Measurements from ENCODE around the gene OXLD1. TPM values are rescaled to one million over a fixed set of nuclear protein-coding genes. Genes with fewer than 3 reads are reported as not detected.

Gene OXLD1
- total RNA-seq, 8 experiments from 2014 or later, result 20.2 to 85.8 (median 33.6) TPM

- Histone ChIP-seq H3K4me3 (no peak overlapping the region), H3K4me1 (replicated peaks in 1 of 2) (peaks cover 0 to 2% of the 10 kb centered on the region in 2 donors), H3K27ac (no peak overlapping the region)
- peak in 2 of 8 experiments; percentile 6 to 7 for ATAC-seq (replicated peaks in 6 of 8)
- whole genome bisulfite sequencing, 10 experiments, result 90 to 100% (median 97%) methylated on average over 1 to 7 of the region's 40 CpGs; no CpG with 5 or more reads in 4 of the 10 experiments
- in situ Hi-C loops (cut with MboI; ENCODE audit: low pct_unique_long_range_greater_than_20kb in 2 of 9, low sequenced_read_pairs in 9 of 9, unreplicated experiment in 9 of 9), result no loop called here
These were observed 30.0 kb upstream of the OXLD1 start for GRCh38 chr17:81696218-81696941.

- in situ Hi-C loops (cut with MboI; ENCODE audit: low pct_unique_long_range_greater_than_20kb in 2 of 9, low sequenced_read_pairs in 9 of 9, unreplicated experiment in 9 of 9), result no loop called here
- Histone ChIP-seq H3K4me1 (replicated peaks in 1 of 2) (no peaks in the 10 kb centered on the region), H3K27ac (no peak overlapping the region), H3K4me3 (no peak overlapping the region)
- 80 to 93% methylated on average over 3 of the region's 22 CpGs; no CpG with 5 or more reads in 8 of the 10 experiments for WGBS, 10 experiments
- ATAC-seq (replicated peaks in 6 of 8), result peak in 3 of 8 experiments; percentile 6 to 12 (median 10)
These were observed 29.4 kb upstream of the OXLD1 start for GRCh38 chr17:81695801-81696200.

GRCh38 chr17:81695211-81695610 lies 28.8 kb upstream of the OXLD1 start:
- in situ Hi-C loops (cut with MboI; ENCODE audit: low pct_unique_long_range_greater_than_20kb in 2 of 9, low sequenced_read_pairs in 9 of 9, unreplicated experiment in 9 of 9), result no loop called here
- Histone ChIP-seq H3K27ac (no peak overlapping the region), H3K4me1 (replicated peaks in 1 of 2) (no peaks in the 10 kb centered on the region), H3K4me3 (no peak overlapping the region)
- peak in 7 of 8 experiments; percentile 2 to 86 (median 12) for ATAC-seq (replicated peaks in 6 of 8)
- WGBS, 10 experiments, result 67 to 100% (median 90%) methylated on average over 2 to 5 of the region's 6 CpGs; no CpG with 5 or more reads in 7 of the 10 experiments

GRCh38 chr17:81694810-81695209 lies 28.4 kb upstream of the OXLD1 start:
- 79 to 95% (median 86%) methylated on average over 1 to 12 of the region's 19 CpGs; no CpG with 5 or more reads in 6 of the 10 experiments for WGBS, 10 experiments
- Histone ChIP-seq H3K4me1 (replicated peaks in 1 of 2) (no peaks in the 10 kb centered on the region), H3K4me3 (no peak overlapping the region), H3K27ac (no peak overlapping the region)
- ATAC-seq (replicated peaks in 6 of 8), result peak in 3 of 8 experiments; percentile 3 to 8 (median 6)
- in situ Hi-C loops (cut with MboI; ENCODE audit: low pct_unique_long_range_greater_than_20kb in 2 of 9, low sequenced_read_pairs in 9 of 9, unreplicated experiment in 9 of 9), result no loop called here

DNA sequence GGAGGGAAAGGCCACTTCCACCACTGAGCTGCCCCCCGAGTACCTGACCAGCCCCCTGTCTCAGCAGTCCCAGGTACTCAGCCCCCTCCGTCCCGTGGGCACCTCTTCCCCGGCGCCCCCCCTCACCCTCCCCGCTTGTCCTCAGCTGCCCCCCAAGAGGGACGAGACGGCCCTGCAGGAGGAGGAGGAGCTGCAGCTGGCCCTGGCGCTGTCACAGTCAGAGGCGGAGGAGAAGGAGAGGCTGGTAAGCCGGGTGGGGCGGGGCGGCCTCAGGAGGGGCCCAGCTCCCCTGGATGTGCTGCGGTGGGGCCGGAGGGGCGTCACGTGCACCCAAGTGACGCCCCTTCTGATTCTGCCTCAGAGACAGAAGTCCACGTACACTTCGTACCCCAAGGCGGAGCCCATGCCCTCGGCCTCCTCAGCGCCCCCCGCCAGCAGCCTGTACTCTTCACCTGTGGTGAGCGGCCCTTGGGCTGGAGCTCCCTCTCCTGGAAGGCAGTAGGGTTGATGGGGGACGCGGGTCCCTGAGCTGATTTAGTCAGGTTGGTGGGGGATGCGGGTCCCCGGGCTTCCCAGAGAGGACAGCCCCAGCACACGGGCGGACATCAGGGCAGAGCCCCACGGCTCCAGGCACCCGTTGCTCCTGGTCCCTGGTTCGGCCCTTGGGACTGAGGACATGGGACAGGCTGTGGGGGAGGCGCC lies 27.3 kb upstream of the OXLD1 start:
- WGBS, 10 experiments, result 88% methylated on average over 5 of the region's 35 CpGs; no CpG with 5 or more reads in 9 of the 10 experiments
- in situ Hi-C loops (cut with MboI; ENCODE audit: low pct_unique_long_range_greater_than_20kb in 2 of 9, low sequenced_read_pairs in 9 of 9, unreplicated experiment in 9 of 9), result no loop called here
- Histone ChIP-seq H3K27ac (no peak overlapping the region), H3K4me1 (replicated peaks in 1 of 2) (no peaks in the 10 kb centered on the region), H3K4me3 (no peak overlapping the region)
- peak in 2 of 8 experiments; percentile 2 to 8 for ATAC-seq (replicated peaks in 6 of 8)

DNA sequence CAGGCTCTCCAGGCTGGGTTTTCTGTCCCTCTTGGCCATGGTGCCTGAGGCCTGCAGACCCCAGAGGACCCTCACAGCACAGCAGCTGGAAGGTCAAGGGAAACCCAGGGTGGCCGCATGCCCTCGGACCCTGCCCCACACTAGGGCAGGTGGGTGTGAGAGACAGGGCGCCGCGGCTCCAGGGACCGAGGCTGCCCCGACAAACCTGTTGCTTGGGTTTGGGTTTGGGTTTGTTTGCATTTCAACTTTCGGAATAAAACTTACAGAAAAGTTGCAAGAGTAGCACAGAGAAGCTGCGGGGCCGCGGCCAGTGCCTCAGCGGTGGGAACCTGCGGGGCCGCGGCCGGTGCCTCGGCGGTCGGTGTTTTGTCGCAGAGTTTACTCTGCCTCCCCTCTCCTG lies 25.2 kb upstream of the OXLD1 start:
- H3K27ac ChIP-seq, result no peak overlapping the region
- ATAC-seq (replicated peaks in 6 of 8), result no peak
- in situ Hi-C loops (cut with MboI; ENCODE audit: low pct_unique_long_range_greater_than_20kb in 2 of 9, low sequenced_read_pairs in 9 of 9, unreplicated experiment in 9 of 9), result no loop called here
- H3K4me3 ChIP-seq, result no peak overlapping the region
- no peaks in the 10 kb centered on the region for H3K4me1 ChIP-seq (replicated peaks in 1 of 2)
- 90 to 100% (median 94%) methylated on average over 2 to 8 of the region's 20 CpGs; no CpG with 5 or more reads in 6 of the 10 experiments for WGBS, 10 experiments

GRCh38 chr17:81691196-81691595 lies 24.8 kb upstream of the OXLD1 start:
- WGBS, 10 experiments, result 89 to 100% (median 94%) methylated on average over 1 to 13 of the region's 18 CpGs; no CpG with 5 or more reads in 5 of the 10 experiments

GRCh38 chr17:81690549-81690948 lies 24.1 kb upstream of the OXLD1 start:
- WGBS, 10 experiments, result 70 to 100% (median 91%) methylated on average over 1 to 6 of the region's 17 CpGs; no CpG with 5 or more reads in 6 of the 10 experiments
- Histone ChIP-seq H3K4me1 (replicated peaks in 1 of 2) (no peaks in the 10 kb centered on the region), H3K4me3 (no peak overlapping the region), H3K27ac (no peak overlapping the region)
- in situ Hi-C loops (cut with MboI; ENCODE audit: low pct_unique_long_range_greater_than_20kb in 2 of 9, low sequenced_read_pairs in 9 of 9, unreplicated experiment in 9 of 9), result no loop called here
- ATAC-seq (replicated peaks in 6 of 8), result no peak

More at GRCh38 chr17:81691196-81691595, 24.8 kb upstream of the OXLD1 start:
- in situ Hi-C loops (cut with MboI; ENCODE audit: low pct_unique_long_range_greater_than_20kb in 2 of 9, low sequenced_read_pairs in 9 of 9, unreplicated experiment in 9 of 9), result no loop called here
- ATAC-seq (replicated peaks in 6 of 8), result no peak
- H3K4me3 ChIP-seq, result no peak overlapping the region
- H3K4me1 ChIP-seq (replicated peaks in 1 of 2), result no peaks in the 10 kb centered on the region
- H3K27ac ChIP-seq, result no peak overlapping the region

GRCh38 chr17:81690066-81690465 lies 23.7 kb upstream of the OXLD1 start:
- in situ Hi-C loops (cut with MboI; ENCODE audit: low pct_unique_long_range_greater_than_20kb in 2 of 9, low sequenced_read_pairs in 9 of 9, unreplicated experiment in 9 of 9), result no loop called here
- WGBS, 10 experiments, result 88 to 100% (median 95%) methylated on average over 3 to 12 of the region's 18 CpGs; no CpG with 5 or more reads in 5 of the 10 experiments
- no peak for ATAC-seq (replicated peaks in 6 of 8)
- no peak overlapping the region for H3K27ac ChIP-seq
- no peak overlapping the region for H3K4me3 ChIP-seq
- peaks cover 0 to under 1% of the 10 kb centered on the region in 2 donors for H3K4me1 ChIP-seq (replicated peaks in 1 of 2)

- H3K27ac ChIP-seq, result no peak overlapping the region
- no peak overlapping the region for H3K4me3 ChIP-seq
- in situ Hi-C loops (cut with MboI; ENCODE audit: low pct_unique_long_range_greater_than_20kb in 2 of 9, low sequenced_read_pairs in 9 of 9, unreplicated experiment in 9 of 9), result no loop called here
- peaks cover 2 to 5% of the 10 kb centered on the region in 2 donors for H3K4me1 ChIP-seq (replicated peaks in 1 of 2)
- ATAC-seq (replicated peaks in 6 of 8), result no peak
- 80 to 100% (median 94%) methylated on average over 2 to 8 of the region's 14 CpGs; no CpG with 5 or more reads in 6 of the 10 experiments for WGBS, 10 experiments
These were observed 22.2 kb upstream of the OXLD1 start for GRCh38 chr17:81688616-81689015.

DNA sequence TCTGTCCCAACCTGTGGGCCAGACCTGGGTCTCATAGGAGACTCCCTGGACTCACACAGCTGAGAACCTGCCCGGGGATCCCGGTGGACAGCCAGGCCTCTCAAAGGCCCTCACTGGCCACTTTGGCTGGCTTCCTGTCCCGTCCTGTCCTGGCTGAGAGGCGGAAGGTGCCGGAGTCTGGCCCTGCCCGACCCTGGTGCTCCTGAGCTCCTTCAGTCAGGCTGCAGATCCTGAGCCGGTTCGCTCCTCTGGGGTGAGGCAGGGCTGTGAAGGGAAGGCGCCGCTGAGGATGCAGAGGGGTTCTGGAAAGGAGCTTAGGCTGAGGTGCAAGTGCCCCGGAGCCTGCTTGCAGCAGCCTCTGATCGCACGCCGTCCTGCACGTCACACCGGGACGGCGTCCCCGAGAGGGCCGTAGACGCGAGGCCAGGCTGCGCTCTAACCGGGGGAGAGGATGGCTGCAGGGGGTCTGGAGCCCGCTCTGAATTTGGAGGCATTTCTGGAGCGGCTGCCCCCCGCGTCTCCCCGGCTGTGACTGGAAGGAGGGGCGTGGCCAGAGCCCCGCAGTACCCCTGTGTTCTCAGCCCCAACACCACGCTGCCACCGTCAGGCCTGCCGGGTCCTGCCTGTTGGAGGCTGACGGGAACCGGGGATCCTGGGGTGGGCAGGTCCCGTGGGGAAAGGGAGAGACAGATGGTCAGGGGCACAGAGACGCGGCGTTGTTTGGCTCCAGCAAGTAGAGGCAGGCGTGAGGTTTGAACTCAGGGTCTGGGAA lies 21.6 kb upstream of the OXLD1 start:
- Histone ChIP-seq H3K4me3 (no peak overlapping the region), H3K27ac (no peak overlapping the region), H3K4me1 (replicated peaks in 1 of 2) (peaks cover 2 to 5% of the 10 kb centered on the region in 2 donors)
- ATAC-seq (replicated peaks in 6 of 8), result no peak
- in situ Hi-C loops (cut with MboI; ENCODE audit: low pct_unique_long_range_greater_than_20kb in 2 of 9, low sequenced_read_pairs in 9 of 9, unreplicated experiment in 9 of 9), result no loop called here
- 80 to 100% (median 100%) methylated on average over 1 to 2 of the region's 41 CpGs; no CpG with 5 or more reads in 5 of the 10 experiments for WGBS, 10 experiments

DNA sequence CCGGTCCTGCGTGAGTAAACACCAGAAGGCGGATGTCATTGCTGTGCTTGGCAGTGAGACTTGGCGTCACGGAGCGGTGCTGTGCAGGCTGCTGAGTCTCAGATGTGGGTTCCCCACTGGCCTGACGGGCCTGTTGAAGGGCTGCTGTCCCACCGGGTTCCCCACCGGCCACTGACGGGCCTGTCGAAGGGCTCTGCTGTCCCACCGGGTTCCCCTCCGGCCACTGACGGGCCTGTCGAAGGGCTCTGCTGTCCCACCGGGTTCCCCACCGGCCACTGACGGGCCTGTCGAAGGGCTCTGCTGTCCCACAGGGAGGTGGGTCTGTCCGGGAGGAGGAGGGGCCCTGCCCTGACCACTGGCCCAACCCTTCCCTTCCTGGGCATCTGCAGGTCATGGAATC lies 20.2 kb upstream of the OXLD1 start:
- WGBS, 10 experiments, result 100% methylated on average over 2 of the region's 20 CpGs; no CpG with 5 or more reads in 9 of the 10 experiments
- Histone ChIP-seq H3K27ac (no peak overlapping the region), H3K4me1 (replicated peaks in 1 of 2) (peaks cover 8 to 13% of the 10 kb centered on the region in 2 donors), H3K4me3 (no peak overlapping the region)
- no peak for ATAC-seq (replicated peaks in 6 of 8)
- in situ Hi-C loops (cut with MboI; ENCODE audit: low pct_unique_long_range_greater_than_20kb in 2 of 9, low sequenced_read_pairs in 9 of 9, unreplicated experiment in 9 of 9), result no loop called here

Data from motor neuron (in vitro differentiated cells).